Gastrocnemius medialis (tissue), 4 donors: ENCODE results near the gene NAGK.

Source experiments
- CTCF ChIP-seq, 5 experiments: fragments of 450-650 bp in 3 of 5; fragments of 200-600 bp in 2 of 5; sonication (generic) in 2 of 5; IDR thresholded peaks in 4 of 5; conservative IDR thresholded peaks in 1 of 5; 1 replicate in 4 of 5; 2 replicates in 1 of 5; pipeline ENCODE4 v1.5.1; 2016 to 2019; ENCODE audit warnings: antibody characterized with exemption in 5 of 5, mild to moderate bottlenecking in 3 of 5, moderate library complexity in 3 of 5
- POLR2A ChIP-seq, 2 donors: fragments of 450-650 bp; IDR thresholded peaks; one replicate each; pipeline ENCODE4 v1.6.1; 2017; ENCODE audit warnings: antibody characterized with exemption in 2 of 2, mild to moderate bottlenecking in 2 of 2, moderate library complexity in 2 of 2

DNA sequence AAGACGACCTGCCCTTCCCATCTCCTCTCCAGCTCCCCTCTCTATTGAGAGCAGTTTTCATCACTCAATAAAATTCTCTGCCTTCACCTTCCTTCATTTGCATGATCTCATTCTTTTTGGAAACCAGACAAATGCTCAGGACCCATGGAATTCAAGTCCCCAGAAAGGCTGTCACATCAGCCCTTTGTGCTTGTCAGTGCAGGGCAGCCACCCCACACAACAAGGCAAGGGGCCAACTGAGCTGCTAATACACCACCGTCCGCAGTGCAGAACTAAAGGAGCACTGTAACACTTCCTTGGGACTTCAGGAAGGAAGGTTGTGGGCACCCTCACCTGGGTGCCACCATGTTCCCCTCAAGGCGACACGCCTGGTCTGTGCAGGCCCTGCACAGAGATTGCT, 35.4 kb downstream of the NAGK start:
- TF ChIP-seq CTCF (IDR thresholded peaks at IDR 0.05 in 4 of 5, conservative IDR thresholded peaks at IDR 0.05 in 1 of 5) (no peak), POLR2A (IDR thresholded peaks at IDR 0.05) (no peak)
